SK-N-SH (cell line): ENCODE results near the gene MYLK4. TPM values are rescaled to one million over a fixed set of nuclear protein-coding genes. Genes with fewer than 3 reads are reported as not detected.
A peak's percentile ranks its signal among the peaks of the same experiment; 100 is the strongest.

Source experiments
- CTCF ChIA-PET: fragments of 300-600, 350-600 bp; formaldehyde crosslinking; extraction: SDS; loops from one replicate; lab custom pipeline; 2021; lab: Yijun Ruan, JAX
- POLR2A ChIA-PET: fragments of 350-600 bp; sonication (Branson Sonifier 250); formaldehyde crosslinking; extraction: SDS; loops from one replicate; lab custom pipeline; 2020; ENCODE audit warnings: antibody characterized with exemption, inconsistent platforms; lab: Yijun Ruan, JAX
- DNase-seq: peaks from one replicate; pipeline ENCODE4 v3.0.0; 2012
- H2AFZ ChIP-seq: fragments of 200-600 bp; sonication (generic); 2 replicates; pipeline ENCODE4 v1.8.1; 2016; ENCODE audit warnings: antibody characterized with exemption, mild to moderate bottlenecking, low read depth
- H3F3A ChIP-seq: fragments of 200-600 bp; sonication (generic); replicated peaks from 2 replicates; pipeline ENCODE3; 2016; ENCODE audit warnings: antibody characterized with exemption, mild to moderate bottlenecking; ENCODE audit not compliant: insufficient read depth
- H3K27ac ChIP-seq, 2 experiments: fragments of 200-500 bp in 1 of 2; fragments of 200-600 bp in 1 of 2; sonication (Bioruptor generic) in 1 of 2; sonication (generic), shearing (Covaris generic) in 1 of 2; 2 replicates each; pipeline versions ENCODE4 v1.5.1 to v1.6.1; 2014 to 2016; ENCODE audit warnings: low read depth in 2 of 2, inconsistent platforms in 1 of 2, low read length in 1 of 2, mild to moderate bottlenecking in 1 of 2, mixed read lengths in 1 of 2
- H3K27me3 ChIP-seq: fragments of 200-600 bp; sonication (generic), shearing (Covaris generic); 2 replicates; pipeline ENCODE4 v1.6.1; 2016; ENCODE audit warnings: mixed run types; ENCODE audit not compliant: insufficient read depth
- H3K36me3 ChIP-seq, 2 experiments: fragments of 200-500 bp in 1 of 2; fragments of 200-600 bp in 1 of 2; sonication (Bioruptor generic) in 1 of 2; sonication (generic) in 1 of 2; replicated peaks in 1 of 2; 2 replicates each; pipeline versions ENCODE3 to v1.5.1; 2014 to 2016; ENCODE audit warnings: low read length in 1 of 2, mild to moderate bottlenecking in 1 of 2; ENCODE audit not compliant: insufficient read depth in 2 of 2, control insufficient read depth in 1 of 2
- H3K4me1 ChIP-seq, 2 experiments: fragments of 200-500 bp in 1 of 2; fragments of 200-600 bp in 1 of 2; sonication (Bioruptor generic) in 1 of 2; sonication (generic), shearing (Covaris generic) in 1 of 2; 2 replicates each; pipeline versions ENCODE4 v1.5.1 to v1.6.1; 2014 to 2016; ENCODE audit warnings: low read depth in 1 of 2, low read length in 1 of 2, mixed run types in 1 of 2; ENCODE audit not compliant: insufficient read depth in 2 of 2, control insufficient read depth in 1 of 2
- H3K4me2 ChIP-seq: fragments of 200-600 bp; sonication (generic), shearing (Covaris generic); 2 replicates; pipeline ENCODE4 v1.6.1; 2017; ENCODE audit warnings: mixed run types
- H3K4me3 ChIP-seq, 2 experiments: fragments of 200-500 bp in 1 of 2; fragments of 200-600 bp in 1 of 2; sonication (Bioruptor generic) in 1 of 2; sonication (generic), shearing (Covaris generic) in 1 of 2; 2 replicates each; pipeline versions ENCODE4 v1.5.1 to v1.8.1; 2014 to 2016; ENCODE audit warnings: low read depth in 2 of 2, inconsistent platforms in 1 of 2, low read length in 1 of 2, mild to moderate bottlenecking in 1 of 2, mixed read lengths in 1 of 2, moderate library complexity in 1 of 2
- H3K79me2 ChIP-seq: fragments of 200-600 bp; sonication (generic); 2 replicates; pipeline ENCODE4 v1.8.1; 2017; ENCODE audit warnings: mild to moderate bottlenecking; ENCODE audit not compliant: insufficient read depth
- H3K9ac ChIP-seq: fragments of 200-600 bp; sonication (generic); 2 replicates; pipeline ENCODE4 v1.6.1; 2017; ENCODE audit warnings: mixed run types
- H3K9me2 ChIP-seq: fragments of 200-600 bp; sonication (generic); 2 replicates; pipeline ENCODE4 v1.6.1; 2017; ENCODE audit warnings: mixed run types
- H3K9me3 ChIP-seq: fragments of 200-600 bp; sonication (generic); 2 replicates; pipeline ENCODE4 v1.6.1; 2017; ENCODE audit warnings: mixed run types, mild to moderate bottlenecking, moderate library complexity
- H4K20me1 ChIP-seq: fragments of 200-600 bp; sonication (generic); 2 replicates; pipeline ENCODE4 v1.6.1; 2017; ENCODE audit warnings: mild to moderate bottlenecking, mixed run types; ENCODE audit not compliant: insufficient read depth
- ELF1 ChIP-seq: IDR thresholded peaks from 2 replicates; pipeline ENCODE4 v1.4.0; 2012
- EP300 ChIP-seq, 2 experiments: IDR thresholded peaks; 2 replicates each; pipeline versions ENCODE4 v1.4.0 to v1.6.1; 2012; ENCODE audit warnings: borderline replicate concordance in 1 of 2, low read depth in 1 of 2, low read length in 1 of 2
- EZH2phosphoT487 ChIP-seq: fragments of 200-600 bp; sonication (generic); IDR thresholded peaks from 2 replicates; pipeline ENCODE4 v1.6.1; 2017; ENCODE audit warnings: low read depth, mixed run types, mild to moderate bottlenecking, antibody characterized with exemption, moderate library complexity, borderline replicate concordance
- FOSL2 ChIP-seq: IDR thresholded peaks from 2 replicates; pipeline ENCODE4 v1.4.0; 2012; ENCODE audit warnings: low read depth, mild to moderate bottlenecking, moderate library complexity, borderline replicate concordance
- FOXM1 ChIP-seq: IDR thresholded peaks from 2 replicates; pipeline ENCODE4 v1.4.0; 2012; ENCODE audit warnings: low read depth, mild to moderate bottlenecking
- GABPA ChIP-seq: IDR thresholded peaks from 2 replicates; pipeline ENCODE4 v1.4.0; 2012; ENCODE audit warnings: low read depth, mild to moderate bottlenecking
- GATA2 ChIP-seq: sonication (generic); formaldehyde crosslinking; IDR thresholded peaks from 2 replicates; pipeline ENCODE4 v1.5.0; 2020; ENCODE audit warnings: mild to moderate bottlenecking, missing genetic modification reagents
- JUND ChIP-seq: IDR thresholded peaks from 2 replicates; pipeline ENCODE4 v1.4.0; 2012
- NFIC ChIP-seq: IDR thresholded peaks from 2 replicates; pipeline ENCODE4 v1.4.0; 2012; ENCODE audit warnings: borderline replicate concordance
- NRF1 ChIP-seq: IDR thresholded peaks from 2 replicates; pipeline ENCODE4 v1.6.1; 2012; ENCODE audit warnings: low read depth, mild to moderate bottlenecking, low read length
- RAD21 ChIP-seq: IDR thresholded peaks from 2 replicates; pipeline ENCODE4 v1.6.1; 2012; ENCODE audit warnings: mild to moderate bottlenecking, low read length
- SIN3A ChIP-seq: IDR thresholded peaks from 2 replicates; pipeline ENCODE4 v1.6.1; 2012; ENCODE audit warnings: low read depth, mild to moderate bottlenecking, low read length, moderate library complexity, borderline replicate concordance
- SMC3 ChIP-seq: IDR thresholded peaks from 2 replicates; pipeline ENCODE4 v1.6.1; 2012; ENCODE audit warnings: low read depth, low read length, improper control_type of control experiment
- YY1 ChIP-seq: IDR thresholded peaks from 2 replicates; pipeline ENCODE4 v1.4.0; 2012; ENCODE audit warnings: low read depth, mild to moderate bottlenecking
- WGBS: methylation state at CpG from one replicate; pipeline ENCODE4 v1.1.6; 2017; ENCODE audit warnings: low lambda C conversion rate; 5-methylcytosine and 5-hydroxymethylcytosine counted together
- polyA plus RNA-seq, 3 experiments: library from polyadenylated mRNA; depleted of rRNA; stranded (reverse); fragments of >200 nt; gene quantifications; 2 replicates each; pipeline ENCODE4 v1.2.3, GENCODE V29; 2012
- TF ChIP-seq, protein P1 (sequence below): IDR thresholded peaks from 2 replicates; pipeline ENCODE4; 2012
- TF ChIP-seq, protein P2 (sequence below): IDR thresholded peaks from 2 replicates; pipeline ENCODE4 v1.4.0; 2012; ENCODE audit warnings: low read depth, borderline replicate concordance
- TF ChIP-seq, protein P3 (sequence below): fragments of 200-600 bp; sonication (generic); IDR thresholded peaks from 2 replicates; pipeline ENCODE4 v1.6.1; 2017; ENCODE audit warnings: antibody characterized with exemption, mild to moderate bottlenecking, moderate library complexity
- TF ChIP-seq, protein P4 (sequence below): IDR thresholded peaks from 2 replicates; pipeline ENCODE4 v1.6.1; 2012; ENCODE audit warnings: mild to moderate bottlenecking, low read depth, low read length, moderate library complexity

Gene MYLK4
- polyA plus RNA-seq, 1 of the 3 experiments (the other 2 are of a cell fraction) = 0.16 TPM

DNA sequence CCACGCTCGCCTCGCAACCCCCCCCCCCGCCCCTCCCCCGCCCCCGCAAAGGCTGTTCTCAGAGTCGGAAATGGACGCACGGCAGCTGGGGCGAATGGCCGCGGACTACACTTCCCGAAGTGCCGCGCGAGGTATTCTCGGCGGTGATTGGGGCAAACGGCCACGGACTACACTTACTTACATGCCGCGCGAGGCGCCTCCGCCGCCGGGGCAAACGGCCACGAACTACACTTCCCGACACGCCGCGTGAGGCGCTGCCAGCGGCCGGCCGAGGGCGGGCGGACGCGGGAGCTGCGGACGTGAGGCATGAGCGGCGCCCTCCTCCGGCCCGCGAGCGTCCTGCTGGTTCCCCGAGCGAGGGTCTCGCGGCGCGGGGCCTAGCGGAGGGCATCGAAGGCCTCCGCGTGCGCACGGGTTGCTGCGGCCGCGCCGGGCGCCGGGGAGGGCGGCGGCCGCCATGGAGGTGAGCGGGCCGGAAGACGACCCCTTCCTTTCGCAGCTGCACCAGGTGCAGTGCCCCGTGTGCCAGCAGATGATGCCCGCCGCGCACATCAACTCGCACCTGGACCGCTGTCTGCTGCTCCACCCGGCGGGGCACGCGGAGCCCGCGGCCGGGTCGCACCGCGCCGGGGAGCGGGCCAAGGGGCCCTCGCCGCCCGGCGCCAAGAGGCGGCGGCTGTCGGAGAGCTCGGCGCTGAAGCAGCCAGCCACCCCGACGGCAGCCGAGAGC, 14.6 kb upstream of the MYLK4 start, which contains the start of gene WRNIP1 (continued):
- TF ChIP-seq FOXM1 (no peak), EZH2phosphoT487 (no peak), NRF1 (0 out of 2 replicates have a peak, but pooled peaks have one; percentile 10), SIN3A (peak; percentile 44; the same call in 1 of the 2 replicates), GATA2 (CRISPR knock-in tag) (no peak), YY1 (peak; percentile 74)
- TF ChIP-seq, protein P1, sequence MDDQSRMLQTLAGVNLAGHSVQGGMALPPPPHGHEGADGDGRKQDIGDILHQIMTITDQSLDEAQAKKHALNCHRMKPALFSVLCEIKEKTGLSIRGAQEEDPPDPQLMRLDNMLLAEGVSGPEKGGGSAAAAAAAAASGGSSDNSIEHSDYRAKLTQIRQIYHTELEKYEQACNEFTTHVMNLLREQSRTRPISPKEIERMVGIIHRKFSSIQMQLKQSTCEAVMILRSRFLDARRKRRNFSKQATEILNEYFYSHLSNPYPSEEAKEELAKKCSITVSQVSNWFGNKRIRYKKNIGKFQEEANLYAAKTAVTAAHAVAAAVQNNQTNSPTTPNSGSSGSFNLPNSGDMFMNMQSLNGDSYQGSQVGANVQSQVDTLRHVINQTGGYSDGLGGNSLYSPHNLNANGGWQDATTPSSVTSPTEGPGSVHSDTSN = no peak; the same call in 1 of the 2 replicates
- TF ChIP-seq, protein P2, sequence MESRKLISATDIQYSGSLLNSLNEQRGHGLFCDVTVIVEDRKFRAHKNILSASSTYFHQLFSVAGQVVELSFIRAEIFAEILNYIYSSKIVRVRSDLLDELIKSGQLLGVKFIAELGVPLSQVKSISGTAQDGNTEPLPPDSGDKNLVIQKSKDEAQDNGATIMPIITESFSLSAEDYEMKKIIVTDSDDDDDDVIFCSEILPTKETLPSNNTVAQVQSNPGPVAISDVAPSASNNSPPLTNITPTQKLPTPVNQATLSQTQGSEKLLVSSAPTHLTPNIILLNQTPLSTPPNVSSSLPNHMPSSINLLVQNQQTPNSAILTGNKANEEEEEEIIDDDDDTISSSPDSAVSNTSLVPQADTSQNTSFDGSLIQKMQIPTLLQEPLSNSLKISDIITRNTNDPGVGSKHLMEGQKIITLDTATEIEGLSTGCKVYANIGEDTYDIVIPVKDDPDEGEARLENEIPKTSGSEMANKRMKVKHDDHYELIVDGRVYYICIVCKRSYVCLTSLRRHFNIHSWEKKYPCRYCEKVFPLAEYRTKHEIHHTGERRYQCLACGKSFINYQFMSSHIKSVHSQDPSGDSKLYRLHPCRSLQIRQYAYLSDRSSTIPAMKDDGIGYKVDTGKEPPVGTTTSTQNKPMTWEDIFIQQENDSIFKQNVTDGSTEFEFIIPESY = peak; percentile 95

DNA sequence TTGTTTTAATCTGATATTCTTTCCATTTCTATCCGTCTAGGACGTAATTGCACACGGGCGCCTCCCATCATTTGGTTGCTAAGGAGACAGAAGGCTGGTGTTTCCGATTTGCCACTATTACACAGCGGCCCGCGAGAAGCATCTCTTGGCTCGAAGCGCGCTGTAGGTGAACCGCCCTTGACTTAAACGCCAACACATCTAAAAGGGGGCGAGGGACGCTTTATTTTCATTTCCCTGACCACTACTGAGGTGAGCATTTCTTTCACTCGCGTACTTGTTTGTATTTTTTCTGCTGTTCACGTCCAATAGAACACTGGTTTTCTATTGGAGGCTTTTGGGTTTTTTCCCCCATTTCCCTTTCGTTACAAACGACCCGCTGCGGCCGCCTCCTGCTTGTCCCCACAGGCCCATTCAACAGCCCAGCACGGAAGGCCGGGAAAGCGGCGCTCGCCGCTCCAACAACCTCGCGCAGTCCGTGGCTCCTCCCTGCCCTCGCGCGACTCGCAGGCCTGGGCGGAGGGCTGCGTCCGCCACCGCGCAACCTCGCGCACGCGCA, 14.0 kb upstream of the MYLK4 start:
- peaks cover 38% of the 10 kb centered on the region for H3K79me2 ChIP-seq
- peak overlapping the region; percentile 91 for H2AFZ ChIP-seq
- CTCF ChIA-PET = interaction anchor here (0.8 to 9.3 kb wide), 13 partner anchors 8 to 188 kb away, joined by 3 to 100 read pairs (median 4); partner anchors contain the start of genes MYLK4 and SERPINB1
- peak; percentile 80 for DNase-seq
- 1% methylated on average over 34 of the region's 45 CpGs for WGBS
- peak overlapping the region; percentile 55 to 67 for H3K4me3 ChIP-seq
- H3K27me3 ChIP-seq = no peaks in the 10 kb centered on the region
- H3K36me3 ChIP-seq = peaks cover 11% of the 10 kb centered on the region in 2 experiments
- no peaks in the 10 kb centered on the region for H3K9me2 ChIP-seq
- peak overlapping the region; percentile 91 to 96 for H3K27ac ChIP-seq
- H3K4me2 ChIP-seq = peak overlapping the region; percentile 82
- peaks cover 8 to 20% of the 10 kb centered on the region in 2 experiments; a peak in 3 of 4 replicates for H3K4me1 ChIP-seq
- peaks cover 8% of the 10 kb centered on the region for H3F3A ChIP-seq
- H3K9me3 ChIP-seq = no peaks in the 10 kb centered on the region
- POLR2A ChIA-PET = no interaction called here
- H4K20me1 ChIP-seq = peaks cover 22% of the 10 kb centered on the region
- H3K9ac ChIP-seq = peak overlapping the region; percentile 94
- TF ChIP-seq RAD21 (no peak), EZH2phosphoT487 (no peak), SMC3 (no peak), SIN3A (no peak), YY1 (no peak), NRF1 (peak; percentile 76), FOSL2 (no peak), GATA2 (CRISPR knock-in tag) (no peak), NFIC (no peak), JUND (no peak), EP300 (IDR thresholded peaks at IDR 0.05; ENCODE audit: borderline replicate concordance in 1 of 2, low read depth in 1 of 2, low read length in 1 of 2) (no peak), GABPA (no peak), ELF1 (no peak)
- TF ChIP-seq, protein P1 = no peak
- TF ChIP-seq, protein P3, sequence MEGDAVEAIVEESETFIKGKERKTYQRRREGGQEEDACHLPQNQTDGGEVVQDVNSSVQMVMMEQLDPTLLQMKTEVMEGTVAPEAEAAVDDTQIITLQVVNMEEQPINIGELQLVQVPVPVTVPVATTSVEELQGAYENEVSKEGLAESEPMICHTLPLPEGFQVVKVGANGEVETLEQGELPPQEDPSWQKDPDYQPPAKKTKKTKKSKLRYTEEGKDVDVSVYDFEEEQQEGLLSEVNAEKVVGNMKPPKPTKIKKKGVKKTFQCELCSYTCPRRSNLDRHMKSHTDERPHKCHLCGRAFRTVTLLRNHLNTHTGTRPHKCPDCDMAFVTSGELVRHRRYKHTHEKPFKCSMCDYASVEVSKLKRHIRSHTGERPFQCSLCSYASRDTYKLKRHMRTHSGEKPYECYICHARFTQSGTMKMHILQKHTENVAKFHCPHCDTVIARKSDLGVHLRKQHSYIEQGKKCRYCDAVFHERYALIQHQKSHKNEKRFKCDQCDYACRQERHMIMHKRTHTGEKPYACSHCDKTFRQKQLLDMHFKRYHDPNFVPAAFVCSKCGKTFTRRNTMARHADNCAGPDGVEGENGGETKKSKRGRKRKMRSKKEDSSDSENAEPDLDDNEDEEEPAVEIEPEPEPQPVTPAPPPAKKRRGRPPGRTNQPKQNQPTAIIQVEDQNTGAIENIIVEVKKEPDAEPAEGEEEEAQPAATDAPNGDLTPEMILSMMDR = no peak
- TF ChIP-seq, protein P4, sequence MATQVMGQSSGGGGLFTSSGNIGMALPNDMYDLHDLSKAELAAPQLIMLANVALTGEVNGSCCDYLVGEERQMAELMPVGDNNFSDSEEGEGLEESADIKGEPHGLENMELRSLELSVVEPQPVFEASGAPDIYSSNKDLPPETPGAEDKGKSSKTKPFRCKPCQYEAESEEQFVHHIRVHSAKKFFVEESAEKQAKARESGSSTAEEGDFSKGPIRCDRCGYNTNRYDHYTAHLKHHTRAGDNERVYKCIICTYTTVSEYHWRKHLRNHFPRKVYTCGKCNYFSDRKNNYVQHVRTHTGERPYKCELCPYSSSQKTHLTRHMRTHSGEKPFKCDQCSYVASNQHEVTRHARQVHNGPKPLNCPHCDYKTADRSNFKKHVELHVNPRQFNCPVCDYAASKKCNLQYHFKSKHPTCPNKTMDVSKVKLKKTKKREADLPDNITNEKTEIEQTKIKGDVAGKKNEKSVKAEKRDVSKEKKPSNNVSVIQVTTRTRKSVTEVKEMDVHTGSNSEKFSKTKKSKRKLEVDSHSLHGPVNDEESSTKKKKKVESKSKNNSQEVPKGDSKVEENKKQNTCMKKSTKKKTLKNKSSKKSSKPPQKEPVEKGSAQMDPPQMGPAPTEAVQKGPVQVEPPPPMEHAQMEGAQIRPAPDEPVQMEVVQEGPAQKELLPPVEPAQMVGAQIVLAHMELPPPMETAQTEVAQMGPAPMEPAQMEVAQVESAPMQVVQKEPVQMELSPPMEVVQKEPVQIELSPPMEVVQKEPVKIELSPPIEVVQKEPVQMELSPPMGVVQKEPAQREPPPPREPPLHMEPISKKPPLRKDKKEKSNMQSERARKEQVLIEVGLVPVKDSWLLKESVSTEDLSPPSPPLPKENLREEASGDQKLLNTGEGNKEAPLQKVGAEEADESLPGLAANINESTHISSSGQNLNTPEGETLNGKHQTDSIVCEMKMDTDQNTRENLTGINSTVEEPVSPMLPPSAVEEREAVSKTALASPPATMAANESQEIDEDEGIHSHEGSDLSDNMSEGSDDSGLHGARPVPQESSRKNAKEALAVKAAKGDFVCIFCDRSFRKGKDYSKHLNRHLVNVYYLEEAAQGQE = peak; percentile 44; the same call in 1 of the 2 replicates
